Endothelial cell of umbilical vein (primary cell): ENCODE results near the gene WDR38. TPM values are rescaled to one million over a fixed set of nuclear protein-coding genes. Genes with fewer than 3 reads are reported as not detected.

Source experiments
- BruUV-seq: library from RNA; stranded (reverse); fragments of 400-500 nt; replicated peaks from 2 replicates; lab custom pipeline; 2021; lab: Mats Ljungman, UMichigan
- CTCF ChIA-PET: fragments of 300-600, 350-600 bp; sonication (Branson Sonifier 250); formaldehyde crosslinking; loops from one replicate; lab custom pipeline; 2021; ENCODE audit warnings: antibody characterized with exemption, inconsistent platforms; lab: Charles Lee
- POLR2A ChIA-PET: fragments of 300-600, 350-600 bp; sonication (Branson Sonifier 250); formaldehyde crosslinking; loops from one replicate; lab custom pipeline; 2021; ENCODE audit warnings: antibody characterized with exemption, inconsistent platforms; lab: Charles Lee
- DNase-seq: peaks from one replicate; pipeline ENCODE4 v3.0.0-alpha.2; 2011; ENCODE audit warnings: low read depth, low spot score
- FAIRE-seq: peaks from 2 replicates; lab custom pipeline; 2011; peaks lifted over from hg19 to GRCh38; lab: Jason Lieb, UNC
- H2AFZ ChIP-seq: 2 replicates; pipeline ENCODE4 v1.6.0; 2012; ENCODE audit warnings: low read depth, low read length, control low read depth, inconsistent platforms
- H3K27ac ChIP-seq: 2 replicates; pipeline ENCODE4 v1.5.1; 2011; ENCODE audit warnings: low read depth, mild to moderate bottlenecking, control low read depth, low read length, moderate library complexity; ENCODE audit not compliant: insufficient read depth
- H3K27me3 ChIP-seq, 2 experiments: 2 replicates each; pipeline versions ENCODE4 v1.6.0 to v1.6.1; 2011; ENCODE audit warnings: low read length in 2 of 2, mixed read lengths in 1 of 2; ENCODE audit not compliant: control insufficient read depth in 2 of 2, insufficient read depth in 2 of 2
- H3K36me3 ChIP-seq, 2 experiments: 2 replicates in 1 of 2; 3 replicates in 1 of 2; pipeline ENCODE4 v1.5.1; 2011; ENCODE audit warnings: low read length in 2 of 2, mild to moderate bottlenecking in 1 of 2, moderate library complexity in 1 of 2; ENCODE audit not compliant: control insufficient read depth in 2 of 2, insufficient read depth in 2 of 2; ENCODE audit errors: extremely low read depth in 1 of 2
- H3K4me1 ChIP-seq: 3 replicates; pipeline ENCODE4 v1.5.1; 2011; ENCODE audit warnings: mild to moderate bottlenecking, low read length; ENCODE audit not compliant: control insufficient read depth, insufficient read depth; ENCODE audit errors: extremely low read depth
- H3K4me2 ChIP-seq: 2 replicates; pipeline ENCODE4 v1.6.1; 2011; ENCODE audit warnings: low read length, control low read depth, mixed read lengths; ENCODE audit not compliant: insufficient read depth
- H3K4me3 ChIP-seq, 3 experiments: fragments of 200-600 bp in 1 of 3; sonication (generic), shearing (Covaris generic) in 1 of 3; replicated peaks in 1 of 3; 2 replicates each; pipeline ENCODE4 v1.5.1; 2011 to 2016; ENCODE audit warnings: control low read depth in 3 of 3, low read length in 3 of 3, mild to moderate bottlenecking in 2 of 3, inconsistent platforms in 1 of 3, low read depth in 1 of 3, moderate library complexity in 1 of 3; ENCODE audit not compliant: insufficient read depth in 1 of 3
- H3K79me2 ChIP-seq: 2 replicates; pipeline ENCODE4 v1.6.0; 2012; ENCODE audit warnings: low read length, inconsistent platforms; ENCODE audit not compliant: control insufficient read depth, insufficient read depth
- H3K9ac ChIP-seq: replicated peaks from 2 replicates; pipeline ENCODE3; 2011; ENCODE audit warnings: low read length, control low read depth; ENCODE audit not compliant: insufficient read depth; ENCODE audit errors: extremely low read depth
- H3K9me1 ChIP-seq: replicated peaks from 3 replicates; pipeline ENCODE4 v1.6.0; 2011; ENCODE audit warnings: mild to moderate bottlenecking, low read length; ENCODE audit not compliant: control insufficient read depth, insufficient read depth; ENCODE audit errors: extremely low read depth
- H3K9me3 ChIP-seq: replicated peaks from 2 replicates; pipeline ENCODE4 v1.5.1; 2012; ENCODE audit warnings: low read length, inconsistent platforms; ENCODE audit not compliant: control insufficient read depth, insufficient read depth
- H4K20me1 ChIP-seq: replicated peaks from 2 replicates; pipeline ENCODE3; 2011; ENCODE audit warnings: mild to moderate bottlenecking, low read length; ENCODE audit not compliant: control insufficient read depth, insufficient read depth; ENCODE audit errors: extremely low read depth
- EZH2 ChIP-seq: IDR thresholded peaks from 2 replicates; pipeline ENCODE4 v1.6.1; 2012; ENCODE audit warnings: borderline replicate concordance, low read depth, mild to moderate bottlenecking, moderate library complexity, low read length, inconsistent platforms; ENCODE audit not compliant: severe bottlenecking
- FOS ChIP-seq: IDR thresholded peaks from 2 replicates; pipeline ENCODE4 v1.6.1; 2011; ENCODE audit warnings: mild to moderate bottlenecking, low read length, moderate library complexity, borderline replicate concordance; ENCODE audit not compliant: insufficient read depth
- GATA2 ChIP-seq: IDR thresholded peaks from 2 replicates; pipeline ENCODE4 v1.7.0; 2011; ENCODE audit warnings: low read depth, mild to moderate bottlenecking, moderate library complexity, mixed read lengths, low read length; ENCODE audit not compliant: insufficient read length, insufficient read depth
- JUN ChIP-seq: IDR thresholded peaks from 2 replicates; pipeline ENCODE4 v1.6.1; 2011; ENCODE audit warnings: borderline replicate concordance, low read depth; ENCODE audit not compliant: insufficient read length, insufficient read depth
- MYC ChIP-seq: IDR thresholded peaks from one replicate; pipeline ENCODE4 v1.6.1; 2011; ENCODE audit warnings: mild to moderate bottlenecking, low read depth, low read length
- POLR2A ChIP-seq: IDR thresholded peaks from 2 replicates; pipeline ENCODE4 v1.6.1; 2012; ENCODE audit warnings: low read depth, mild to moderate bottlenecking, control low read depth, low read length
- POLR2AphosphoS5 ChIP-seq: IDR thresholded peaks from 2 replicates; pipeline ENCODE4 v1.6.1; 2012; ENCODE audit warnings: low read depth, mild to moderate bottlenecking, control low read depth, low read length, moderate library complexity; ENCODE audit not compliant: insufficient read depth
- dilution Hi-C: fragments of 300-500 bp; cut with MboI; formaldehyde crosslinking; loops from one replicate; pipeline ENCODE4 v1.15.0; 2019; ENCODE audit warnings: low sequenced_read_pairs; ENCODE audit not compliant: extremely low pct_ligation_motif_present
- intact Hi-C: fragments of 100-400 bp; cut with micrococcal nuclease; formaldehyde crosslinking; loops from one replicate; pipeline ENCODE4 v1.10.0; 2022
- polyA plus RNA-seq, 4 experiments: library from polyadenylated mRNA; depleted of rRNA in 3 of 4; stranded (reverse) in 3 of 4; unstranded in 1 of 4; fragments of >200 nt; gene quantifications; 2 replicates each; pipeline versions ENCODE4 v1.2.1 to v1.2.3, GENCODE V29; 2011 to 2012; ENCODE audit warnings: missing spikeins in 1 of 4
- total RNA-seq: library from RNA; stranded (reverse); gene quantifications from 2 replicates; pipeline ENCODE4 v1.2.3, GENCODE V29; 2021
- TF ChIP-seq, protein P1 (sequence below): IDR thresholded peaks from 2 replicates; pipeline ENCODE4 v1.6.1; 2011; ENCODE audit not compliant: insufficient read depth, insufficient read length
- TF ChIP-seq, protein P2 (sequence below), 2 donors: IDR thresholded peaks; 1 replicate in 1 of 2; 2 replicates in 1 of 2; pipeline ENCODE4 v1.5.1; 2011; ENCODE audit warnings: low read length in 2 of 2, mild to moderate bottlenecking in 2 of 2, moderate library complexity in 2 of 2, control low read depth in 1 of 2, inconsistent platforms in 1 of 2, low read depth in 1 of 2; ENCODE audit not compliant: insufficient read depth in 1 of 2; ENCODE audit errors: extremely low read depth in 1 of 2

The WDR38 gene
- total and polyA plus RNA-seq, 2 donors (not counting 3 experiments of a cell fraction or from before 2014, with no cell fraction given), result not detected

GRCh38 chr9:124813041-124813440 lies 40.2 kb upstream of the WDR38 start:
- no peak overlapping the region for H3K4me2 ChIP-seq
- no peaks in the 10 kb centered on the region for H3K36me3 ChIP-seq
- H3K27me3 ChIP-seq, result no peaks in the 10 kb centered on the region
- no peak overlapping the region for H3K4me3 ChIP-seq
- DNase-seq (no peak), FAIRE-seq (no peak)
- intact Hi-C loops (no loop called here), dilution Hi-C loops (no loop called here)
- H3K4me1 ChIP-seq, result no peaks in the 10 kb centered on the region
- no TSS peak for BruUV-seq
- CTCF ChIA-PET, result interaction anchor here (1.5 kb wide), 1 partner anchor 9 kb away, joined by 4 read pairs; no protein-coding TSS in a partner anchor
- H3K9me3 ChIP-seq, result no peaks in the 10 kb centered on the region
- POLR2A ChIA-PET, result no interaction called here
- H2AFZ ChIP-seq, result no peak overlapping the region
- no peak overlapping the region for H3K9ac ChIP-seq
- TF ChIP-seq, protein P1, sequence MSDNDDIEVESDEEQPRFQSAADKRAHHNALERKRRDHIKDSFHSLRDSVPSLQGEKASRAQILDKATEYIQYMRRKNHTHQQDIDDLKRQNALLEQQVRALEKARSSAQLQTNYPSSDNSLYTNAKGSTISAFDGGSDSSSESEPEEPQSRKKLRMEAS, result no peak
- no peak for TF ChIP-seq JUN
- TF ChIP-seq POLR2A, result no peak
- no peak for TF ChIP-seq EZH2
- no peak for TF ChIP-seq MYC
- no peak for TF ChIP-seq POLR2AphosphoS5
- TF ChIP-seq, protein P2, sequence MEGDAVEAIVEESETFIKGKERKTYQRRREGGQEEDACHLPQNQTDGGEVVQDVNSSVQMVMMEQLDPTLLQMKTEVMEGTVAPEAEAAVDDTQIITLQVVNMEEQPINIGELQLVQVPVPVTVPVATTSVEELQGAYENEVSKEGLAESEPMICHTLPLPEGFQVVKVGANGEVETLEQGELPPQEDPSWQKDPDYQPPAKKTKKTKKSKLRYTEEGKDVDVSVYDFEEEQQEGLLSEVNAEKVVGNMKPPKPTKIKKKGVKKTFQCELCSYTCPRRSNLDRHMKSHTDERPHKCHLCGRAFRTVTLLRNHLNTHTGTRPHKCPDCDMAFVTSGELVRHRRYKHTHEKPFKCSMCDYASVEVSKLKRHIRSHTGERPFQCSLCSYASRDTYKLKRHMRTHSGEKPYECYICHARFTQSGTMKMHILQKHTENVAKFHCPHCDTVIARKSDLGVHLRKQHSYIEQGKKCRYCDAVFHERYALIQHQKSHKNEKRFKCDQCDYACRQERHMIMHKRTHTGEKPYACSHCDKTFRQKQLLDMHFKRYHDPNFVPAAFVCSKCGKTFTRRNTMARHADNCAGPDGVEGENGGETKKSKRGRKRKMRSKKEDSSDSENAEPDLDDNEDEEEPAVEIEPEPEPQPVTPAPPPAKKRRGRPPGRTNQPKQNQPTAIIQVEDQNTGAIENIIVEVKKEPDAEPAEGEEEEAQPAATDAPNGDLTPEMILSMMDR (IDR thresholded peaks at IDR 0.05; ENCODE audit: extremely low read depth in 1 of 2, insufficient read depth in 1 of 2, low read depth in 1 of 2, low read length in 2 of 2), result no peak
- TF ChIP-seq FOS, result no peak
- no peak for TF ChIP-seq GATA2
- no peaks in the 10 kb centered on the region for H4K20me1 ChIP-seq
- H3K27ac ChIP-seq, result no peak overlapping the region
- no peaks in the 10 kb centered on the region for H3K9me1 ChIP-seq
- no peaks in the 10 kb centered on the region for H3K79me2 ChIP-seq
